A673 (cell line): ENCODE results near the gene CREB3L1. TPM values are rescaled to one million over a fixed set of nuclear protein-coding genes. Genes with fewer than 3 reads are reported as not detected.

Experiments
- BruUV-seq: library from RNA; stranded (reverse); fragments of 400-500 nt; replicated peaks from 2 replicates; lab custom pipeline; 2021; lab: Mats Ljungman, UMichigan
- CTCF ChIA-PET: fragments of 300-600 bp; sonication (Branson Sonifier 250); formaldehyde crosslinking; loops from one replicate; lab custom pipeline; 2022; ENCODE audit warnings: antibody characterized with exemption; lab: Charles Lee
- POLR2A ChIA-PET: fragments of 300-600 bp; sonication (Branson Sonifier 250); formaldehyde crosslinking; loops from one replicate; lab custom pipeline; 2022; ENCODE audit warnings: antibody characterized with exemption; ENCODE audit not compliant: low non-redundant PET; lab: Charles Lee
- DNase-seq: peaks from one replicate; pipeline ENCODE4 v3.0.0-alpha.2; 2015; ENCODE audit warnings: low spot score
- H3K27ac ChIP-seq: fragments of 200-600 bp; sonication (generic); 2 replicates; pipeline ENCODE4 v1.5.1; 2016; ENCODE audit warnings: mixed run types, low read depth, mild to moderate bottlenecking, mixed read lengths, antibody characterized with exemption, low read length; ENCODE audit not compliant: poor library complexity, severe bottlenecking
- H3K27me3 ChIP-seq: fragments of 200-600 bp; sonication (generic); replicated peaks from 2 replicates; pipeline ENCODE4 v1.6.1; 2017; ENCODE audit warnings: mixed run types, low read depth, mild to moderate bottlenecking, mixed read lengths, antibody characterized with exemption, low read length; ENCODE audit not compliant: insufficient read depth, poor library complexity
- H3K36me3 ChIP-seq: fragments of 200-600 bp; sonication (generic); 2 replicates; pipeline ENCODE4 v1.6.1; 2016; ENCODE audit warnings: mixed run types, mild to moderate bottlenecking, mixed read lengths, antibody characterized with exemption, low read length; ENCODE audit not compliant: insufficient read depth, poor library complexity, severe bottlenecking
- H3K4me1 ChIP-seq: fragments of 200-600 bp; sonication (generic); 2 replicates; pipeline ENCODE4 v1.6.1; 2017; ENCODE audit warnings: mixed run types, mild to moderate bottlenecking, mixed read lengths, antibody characterized with exemption, low read length; ENCODE audit not compliant: insufficient read depth, poor library complexity, severe bottlenecking
- H3K4me3 ChIP-seq: fragments of 200-600 bp; sonication (generic); 2 replicates; pipeline ENCODE4 v1.5.1; 2016; ENCODE audit warnings: low read depth, mixed run types, mild to moderate bottlenecking, mixed read lengths, low read length; ENCODE audit not compliant: poor library complexity, severe bottlenecking
- H3K9me3 ChIP-seq: fragments of 200-600 bp; sonication (generic); 2 replicates; pipeline ENCODE4 v1.6.1; 2016; ENCODE audit warnings: mixed run types, low read depth, mild to moderate bottlenecking, mixed read lengths, antibody characterized with exemption, low read length; ENCODE audit not compliant: poor library complexity, severe bottlenecking
- CTCF ChIP-seq: fragments of 300-800, 200-600 bp; sonication (generic); conservative IDR thresholded peaks from 2 replicates; pipeline ENCODE4 v1.5.1; 2017; ENCODE audit warnings: low read depth, mild to moderate bottlenecking, antibody characterized with exemption, low read length, moderate library complexity, mixed read lengths
- EZH2 ChIP-seq: fragments of 200-600 bp; sonication (generic); IDR thresholded peaks from 2 replicates; pipeline ENCODE4 v1.6.1; 2017; ENCODE audit warnings: borderline replicate concordance, low read depth, mild to moderate bottlenecking, mixed read lengths, antibody characterized with exemption, low read length; ENCODE audit not compliant: poor library complexity, severe bottlenecking
- intact Hi-C: fragments of 100-400 bp; cut with micrococcal nuclease; formaldehyde crosslinking; loops from one replicate; pipeline ENCODE4 v1.10.0; 2022; ENCODE audit not compliant: unreplicated experiment
- total RNA-seq: library from RNA; stranded (reverse); gene quantifications from 2 replicates; pipeline ENCODE4 v1.2.3, GENCODE V29; 2021

Gene CREB3L1
- total RNA-seq, 1 experiment from 2014 or later, result 3.5 TPM

GRCh38 chr11:46291441-46292150 lies 14.1 kb downstream of the CREB3L1 start:
- Histone ChIP-seq H3K4me3 (no peak overlapping the region), H3K27me3 (no peaks in the 10 kb centered on the region), H3K4me1 (peaks cover 35% of the 10 kb centered on the region), H3K27ac (peak overlapping the region; percentile 69), H3K9me3 (no peaks in the 10 kb centered on the region), H3K36me3 (no peaks in the 10 kb centered on the region)
- DNase-seq, result no peak
- BruUV-seq, result no TSS peak
- CTCF ChIA-PET, result interaction anchor here (0.6 to 0.7 kb wide), 2 partner anchors 83 to 239 kb away, joined by 3 read pairs; no protein-coding TSS in a partner anchor
- POLR2A ChIA-PET, result no interaction called here
- TF ChIP-seq EZH2 (no peak), CTCF (no peak)
- intact Hi-C loops, result no loop called here

- intact Hi-C loops, result no loop called here
- H3K36me3 ChIP-seq, result no peaks in the 10 kb centered on the region
- no peak overlapping the region for H3K27ac ChIP-seq
- no peak for DNase-seq
- no peak overlapping the region for H3K4me3 ChIP-seq
- H3K4me1 ChIP-seq, result peaks cover 39% of the 10 kb centered on the region
- ChIA-PET CTCF (no interaction called here), POLR2A (no interaction called here)
- H3K9me3 ChIP-seq, result no peaks in the 10 kb centered on the region
- H3K27me3 ChIP-seq, result no peaks in the 10 kb centered on the region
- BruUV-seq, result no TSS peak
- TF ChIP-seq CTCF (no peak), EZH2 (no peak)
Observed at GRCh38 chr11:46293066-46293465, 15.6 kb downstream of the CREB3L1 start.

- no peak for DNase-seq
- TF ChIP-seq EZH2 (no peak), CTCF (no peak)
- Histone ChIP-seq H3K9me3 (no peaks in the 10 kb centered on the region), H3K27me3 (no peaks in the 10 kb centered on the region), H3K36me3 (no peaks in the 10 kb centered on the region), H3K27ac (no peak overlapping the region), H3K4me1 (peaks cover 39% of the 10 kb centered on the region), H3K4me3 (no peak overlapping the region)
- ChIA-PET POLR2A (interaction anchor here (0.6 kb wide), 1 partner anchor 298 kb away, joined by 3 read pairs; no protein-coding TSS in a partner anchor), CTCF (no interaction called here)
- no TSS peak for BruUV-seq
- intact Hi-C loops, result no loop called here
Observed at GRCh38 chr11:46293641-46294103, 16.2 kb downstream of the CREB3L1 start.
